Measurements from ENCODE around the gene MYLK4. TPM values are rescaled to one million over a fixed set of nuclear protein-coding genes. Genes with fewer than 3 reads are reported as not detected.

The MYLK4 gene
- total RNA-seq, 1 donor = 0.72 TPM

- no peak for TF ChIP-seq CTCF (IDR thresholded peaks at IDR 0.05; ENCODE audit: insufficient read depth, low read length)
- DNase-seq (ENCODE audit: low read depth) = no peak
- H3K4me3 ChIP-seq (ENCODE audit: low read depth, low read length) = no peak overlapping the region
Observed at GRCh38 chr6:2795162-2795561, 44.4 kb upstream of the MYLK4 start.

GRCh38 chr6:2794171-2794730 lies 43.5 kb upstream of the MYLK4 start:
- TF ChIP-seq CTCF (IDR thresholded peaks at IDR 0.05; ENCODE audit: insufficient read depth, low read length) = no peak
- DNase-seq (ENCODE audit: low read depth) = no peak
- no peak overlapping the region for H3K4me3 ChIP-seq (ENCODE audit: low read depth, low read length)

- DNase-seq (ENCODE audit: low read depth) = no peak
- no peak for TF ChIP-seq CTCF (IDR thresholded peaks at IDR 0.05; ENCODE audit: insufficient read depth, low read length)
- H3K4me3 ChIP-seq (ENCODE audit: low read depth, low read length) = no peak overlapping the region
Observed at GRCh38 chr6:2793534-2794151, 42.9 kb upstream of the MYLK4 start.

- H3K4me3 ChIP-seq (ENCODE audit: low read depth, low read length) = no peak overlapping the region
- TF ChIP-seq CTCF (IDR thresholded peaks at IDR 0.05; ENCODE audit: insufficient read depth, low read length) = no peak
- DNase-seq (ENCODE audit: low read depth) = no peak
Observed at GRCh38 chr6:2792330-2793110, 41.8 kb upstream of the MYLK4 start.

- H3K4me3 ChIP-seq (ENCODE audit: low read depth, low read length) = no peak overlapping the region
- no peak for DNase-seq (ENCODE audit: low read depth)
- TF ChIP-seq CTCF (IDR thresholded peaks at IDR 0.05; ENCODE audit: insufficient read depth, low read length) = no peak
Observed at GRCh38 chr6:2791450-2791974, 40.8 kb upstream of the MYLK4 start.

GRCh38 chr6:2790588-2791449 lies 40.1 kb upstream of the MYLK4 start:
- DNase-seq (ENCODE audit: low read depth) = peak; percentile 90
- peak; percentile 85 for TF ChIP-seq CTCF (IDR thresholded peaks at IDR 0.05; ENCODE audit: insufficient read depth, low read length)
- no peak overlapping the region for H3K4me3 ChIP-seq (ENCODE audit: low read depth, low read length)

Measured in fibroblast of the aortic adventitia (primary cell).